A673 (cell line): ENCODE measurements around the gene KCNAB2. TPM values are rescaled to one million over a fixed set of nuclear protein-coding genes. Genes with fewer than 3 reads are reported as not detected.

ENCODE experiments used
- BruUV-seq: library from RNA; stranded (reverse); fragments of 400-500 nt; replicated peaks from 2 replicates; lab custom pipeline; 2021; lab: Mats Ljungman, UMichigan
- CTCF ChIA-PET: fragments of 300-600 bp; sonication (Branson Sonifier 250); formaldehyde crosslinking; loops from one replicate; lab custom pipeline; 2022; ENCODE audit warnings: antibody characterized with exemption; lab: Charles Lee
- POLR2A ChIA-PET: fragments of 300-600 bp; sonication (Branson Sonifier 250); formaldehyde crosslinking; loops from one replicate; lab custom pipeline; 2022; ENCODE audit warnings: antibody characterized with exemption; ENCODE audit not compliant: low non-redundant PET; lab: Charles Lee
- DNase-seq: peaks from one replicate; pipeline ENCODE4 v3.0.0-alpha.2; 2015; ENCODE audit warnings: low spot score
- H3K27ac ChIP-seq: fragments of 200-600 bp; sonication (generic); 2 replicates; pipeline ENCODE4 v1.5.1; 2016; ENCODE audit warnings: mixed run types, low read depth, mild to moderate bottlenecking, mixed read lengths, antibody characterized with exemption, low read length; ENCODE audit not compliant: poor library complexity, severe bottlenecking
- H3K27me3 ChIP-seq: fragments of 200-600 bp; sonication (generic); replicated peaks from 2 replicates; pipeline ENCODE4 v1.6.1; 2017; ENCODE audit warnings: mixed run types, low read depth, mild to moderate bottlenecking, mixed read lengths, antibody characterized with exemption, low read length; ENCODE audit not compliant: insufficient read depth, poor library complexity
- H3K36me3 ChIP-seq: fragments of 200-600 bp; sonication (generic); 2 replicates; pipeline ENCODE4 v1.6.1; 2016; ENCODE audit warnings: mixed run types, mild to moderate bottlenecking, mixed read lengths, antibody characterized with exemption, low read length; ENCODE audit not compliant: insufficient read depth, poor library complexity, severe bottlenecking
- H3K4me1 ChIP-seq: fragments of 200-600 bp; sonication (generic); 2 replicates; pipeline ENCODE4 v1.6.1; 2017; ENCODE audit warnings: mixed run types, mild to moderate bottlenecking, mixed read lengths, antibody characterized with exemption, low read length; ENCODE audit not compliant: insufficient read depth, poor library complexity, severe bottlenecking
- H3K4me3 ChIP-seq: fragments of 200-600 bp; sonication (generic); 2 replicates; pipeline ENCODE4 v1.5.1; 2016; ENCODE audit warnings: low read depth, mixed run types, mild to moderate bottlenecking, mixed read lengths, low read length; ENCODE audit not compliant: poor library complexity, severe bottlenecking
- H3K9me3 ChIP-seq: fragments of 200-600 bp; sonication (generic); 2 replicates; pipeline ENCODE4 v1.6.1; 2016; ENCODE audit warnings: mixed run types, low read depth, mild to moderate bottlenecking, mixed read lengths, antibody characterized with exemption, low read length; ENCODE audit not compliant: poor library complexity, severe bottlenecking
- EZH2 ChIP-seq: fragments of 200-600 bp; sonication (generic); IDR thresholded peaks from 2 replicates; pipeline ENCODE4 v1.6.1; 2017; ENCODE audit warnings: borderline replicate concordance, low read depth, mild to moderate bottlenecking, mixed read lengths, antibody characterized with exemption, low read length; ENCODE audit not compliant: poor library complexity, severe bottlenecking
- intact Hi-C: fragments of 100-400 bp; cut with micrococcal nuclease; formaldehyde crosslinking; loops from one replicate; pipeline ENCODE4 v1.10.0; 2022; ENCODE audit not compliant: unreplicated experiment
- total RNA-seq: library from RNA; stranded (reverse); gene quantifications from 2 replicates; pipeline ENCODE4 v1.2.3, GENCODE V29; 2021
- TF ChIP-seq, protein P1 (sequence below): fragments of 300-800, 200-600 bp; sonication (generic); conservative IDR thresholded peaks from 2 replicates; pipeline ENCODE4 v1.5.1; 2017; ENCODE audit warnings: low read depth, mild to moderate bottlenecking, antibody characterized with exemption, low read length, moderate library complexity, mixed read lengths

The KCNAB2 gene
- total RNA-seq, 1 experiment from 2014 or later, result 6.4 TPM

DNA sequence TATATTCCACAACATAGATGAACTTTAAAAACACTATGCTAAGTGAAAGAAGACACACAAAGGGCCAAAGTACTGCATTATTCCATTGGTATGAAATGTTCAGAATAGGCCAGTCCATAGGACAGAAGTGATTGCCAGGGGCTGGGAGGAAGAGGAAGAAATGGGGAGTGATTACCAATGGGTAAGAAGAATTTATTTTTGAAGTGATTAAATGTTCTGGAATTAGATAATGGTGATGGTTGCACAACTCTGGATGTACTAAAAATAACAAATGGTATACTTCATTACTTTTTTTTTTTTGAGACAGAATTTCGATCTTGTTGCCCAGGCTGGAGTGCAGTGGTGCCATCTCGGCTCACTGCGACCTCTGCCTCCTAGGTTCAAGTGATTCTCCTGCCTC lies 72.7 kb downstream of the KCNAB2 start:
- ChIA-PET CTCF (no interaction called here), POLR2A (no interaction called here)
- Histone ChIP-seq H3K27me3 (no peaks in the 10 kb centered on the region), H3K4me1 (no peaks in the 10 kb centered on the region), H3K9me3 (no peaks in the 10 kb centered on the region), H3K27ac (no peak overlapping the region), H3K36me3 (no peaks in the 10 kb centered on the region), H3K4me3 (no peak overlapping the region)
- intact Hi-C loops, result no loop called here
- no peak for TF ChIP-seq EZH2
- TF ChIP-seq, protein P1, sequence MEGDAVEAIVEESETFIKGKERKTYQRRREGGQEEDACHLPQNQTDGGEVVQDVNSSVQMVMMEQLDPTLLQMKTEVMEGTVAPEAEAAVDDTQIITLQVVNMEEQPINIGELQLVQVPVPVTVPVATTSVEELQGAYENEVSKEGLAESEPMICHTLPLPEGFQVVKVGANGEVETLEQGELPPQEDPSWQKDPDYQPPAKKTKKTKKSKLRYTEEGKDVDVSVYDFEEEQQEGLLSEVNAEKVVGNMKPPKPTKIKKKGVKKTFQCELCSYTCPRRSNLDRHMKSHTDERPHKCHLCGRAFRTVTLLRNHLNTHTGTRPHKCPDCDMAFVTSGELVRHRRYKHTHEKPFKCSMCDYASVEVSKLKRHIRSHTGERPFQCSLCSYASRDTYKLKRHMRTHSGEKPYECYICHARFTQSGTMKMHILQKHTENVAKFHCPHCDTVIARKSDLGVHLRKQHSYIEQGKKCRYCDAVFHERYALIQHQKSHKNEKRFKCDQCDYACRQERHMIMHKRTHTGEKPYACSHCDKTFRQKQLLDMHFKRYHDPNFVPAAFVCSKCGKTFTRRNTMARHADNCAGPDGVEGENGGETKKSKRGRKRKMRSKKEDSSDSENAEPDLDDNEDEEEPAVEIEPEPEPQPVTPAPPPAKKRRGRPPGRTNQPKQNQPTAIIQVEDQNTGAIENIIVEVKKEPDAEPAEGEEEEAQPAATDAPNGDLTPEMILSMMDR, result no peak
- no peak for DNase-seq
- no TSS peak for BruUV-seq

DNA sequence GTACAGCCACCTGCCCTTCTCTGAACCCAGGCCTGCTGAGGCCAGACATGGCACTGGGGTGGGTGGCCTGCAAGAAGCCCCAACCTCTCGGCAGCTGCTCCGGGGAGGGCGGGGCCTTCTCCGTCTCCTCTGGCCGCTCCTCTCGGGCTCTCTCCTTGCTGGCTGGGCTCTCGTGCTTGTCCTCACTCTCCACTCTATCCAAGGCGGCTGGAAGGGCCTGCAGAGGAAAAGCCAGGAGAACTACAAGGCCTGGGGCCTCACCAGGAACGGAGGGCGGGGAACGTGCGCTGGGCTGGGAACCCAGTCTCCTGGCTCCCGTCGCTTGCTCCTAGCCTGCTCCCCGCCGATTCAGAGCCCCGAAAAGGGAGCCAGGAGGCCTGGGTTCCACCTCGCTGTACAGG lies 75.3 kb downstream of the KCNAB2 start:
- no peak for DNase-seq
- CTCF ChIA-PET, result no interaction called here

DNA sequence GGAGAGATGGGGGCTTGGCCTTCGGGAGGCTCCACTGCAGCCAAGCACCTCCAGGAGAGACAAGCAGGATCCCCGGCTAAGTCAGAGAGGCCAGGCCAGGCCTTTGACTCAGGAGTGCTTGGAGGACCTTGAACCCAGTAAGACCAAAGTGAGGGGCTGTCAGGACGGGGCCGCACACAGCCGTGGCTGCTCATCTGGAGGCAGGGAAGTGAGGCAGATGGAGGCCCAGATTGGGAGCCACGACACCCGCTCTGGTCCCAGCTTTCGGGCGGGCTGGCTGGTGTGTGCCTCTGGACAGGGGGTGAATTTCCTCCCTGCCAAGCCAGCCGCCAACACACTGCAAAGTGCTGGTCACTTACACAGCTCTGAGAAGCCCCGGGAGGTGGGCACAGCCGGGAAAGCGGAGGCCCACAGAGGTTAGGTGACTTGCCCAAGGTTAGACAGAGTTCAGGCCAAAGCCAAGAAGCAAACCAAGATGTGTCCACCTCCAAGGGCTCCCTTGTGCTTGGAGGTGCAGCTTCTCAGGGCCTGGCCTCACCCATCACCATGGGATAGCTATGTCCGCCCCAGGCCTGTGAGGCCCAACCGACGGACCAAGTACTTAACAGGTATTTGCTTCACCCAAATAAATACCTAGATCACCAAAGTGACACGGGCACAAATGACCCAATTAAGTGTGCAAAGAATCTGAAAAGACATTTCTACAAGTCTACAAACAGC lies 76.1 kb downstream of the KCNAB2 start:
- Histone ChIP-seq H3K27me3 (no peaks in the 10 kb centered on the region), H3K4me3 (no peak overlapping the region), H3K9me3 (no peaks in the 10 kb centered on the region), H3K36me3 (no peaks in the 10 kb centered on the region), H3K4me1 (no peaks in the 10 kb centered on the region), H3K27ac (no peak overlapping the region)
- POLR2A ChIA-PET, result no interaction called here
- no TSS peak for BruUV-seq
- no peak for DNase-seq
- CTCF ChIA-PET, result no interaction called here
- TF ChIP-seq EZH2, result no peak
- TF ChIP-seq, protein P1, result no peak
- intact Hi-C loops, result no loop called here

More for the DNA sequence above, 75.3 kb downstream of the KCNAB2 start:
- BruUV-seq, result no TSS peak
- no peak for TF ChIP-seq EZH2
- TF ChIP-seq, protein P1, result no peak
- Histone ChIP-seq H3K4me1 (no peaks in the 10 kb centered on the region), H3K36me3 (no peaks in the 10 kb centered on the region), H3K9me3 (no peaks in the 10 kb centered on the region), H3K4me3 (no peak overlapping the region), H3K27me3 (no peaks in the 10 kb centered on the region), H3K27ac (no peak overlapping the region)
- POLR2A ChIA-PET, result no interaction called here
- intact Hi-C loops, result no loop called here
